Ishikawa (cell line): ENCODE data around the gene IFI16.

Source experiments
- CEBPB ChIP-seq: IDR thresholded peaks from 2 replicates; pipeline ENCODE4 v1.6.1; 2012
- CREB1 ChIP-seq: IDR thresholded peaks from 2 replicates; pipeline ENCODE4 v1.6.1; 2012; ENCODE audit warnings: low read depth
- EGR1 ChIP-seq: IDR thresholded peaks from 2 replicates; pipeline ENCODE4 v1.6.1; 2012
- EP300 ChIP-seq: IDR thresholded peaks from 2 replicates; pipeline ENCODE4 v1.6.1; 2012; ENCODE audit warnings: borderline replicate concordance
- FOXM1 ChIP-seq: IDR thresholded peaks from 2 replicates; pipeline ENCODE4 v1.6.1; 2012; ENCODE audit warnings: low read depth, borderline replicate concordance
- NFIC ChIP-seq: IDR thresholded peaks from 2 replicates; pipeline ENCODE4 v1.6.1; 2012
- RAD21 ChIP-seq: IDR thresholded peaks from 2 replicates; pipeline ENCODE4 v1.6.1; 2012; ENCODE audit warnings: low read depth
- TAF1 ChIP-seq: IDR thresholded peaks from 2 replicates; pipeline ENCODE4 v1.6.1; 2012; ENCODE audit warnings: low read depth, mild to moderate bottlenecking
- TCF12 ChIP-seq: IDR thresholded peaks from 2 replicates; pipeline ENCODE4 v1.6.1; 2012; ENCODE audit warnings: low read depth
- TEAD4 ChIP-seq: IDR thresholded peaks from 2 replicates; pipeline ENCODE4 v1.6.1; 2012
- YY1 ChIP-seq: IDR thresholded peaks from 2 replicates; pipeline ENCODE4 v1.6.1; 2012; ENCODE audit warnings: low read depth
- ZBTB7A ChIP-seq: IDR thresholded peaks from 2 replicates; pipeline ENCODE4 v1.6.1; 2012; ENCODE audit warnings: low read depth
- TF ChIP-seq, protein P1 (sequence below): IDR thresholded peaks from 2 replicates; pipeline ENCODE4 v1.6.1; 2012
- TF ChIP-seq, protein P2 (sequence below): IDR thresholded peaks from 2 replicates; pipeline ENCODE4 v1.6.1; 2012; ENCODE audit warnings: low read depth, mild to moderate bottlenecking
- TF ChIP-seq, protein P3 (sequence below): IDR thresholded peaks from 2 replicates; pipeline ENCODE4 v1.6.1; 2012

Gene IFI16

GRCh38 chr1:159088546-159089183 lies 79.0 kb downstream of the IFI16 start:
- TF ChIP-seq TCF12 (no peak), FOXM1 (no peak), CEBPB (no peak), CREB1 (no peak), RAD21 (no peak)
- TF ChIP-seq, protein P1, sequence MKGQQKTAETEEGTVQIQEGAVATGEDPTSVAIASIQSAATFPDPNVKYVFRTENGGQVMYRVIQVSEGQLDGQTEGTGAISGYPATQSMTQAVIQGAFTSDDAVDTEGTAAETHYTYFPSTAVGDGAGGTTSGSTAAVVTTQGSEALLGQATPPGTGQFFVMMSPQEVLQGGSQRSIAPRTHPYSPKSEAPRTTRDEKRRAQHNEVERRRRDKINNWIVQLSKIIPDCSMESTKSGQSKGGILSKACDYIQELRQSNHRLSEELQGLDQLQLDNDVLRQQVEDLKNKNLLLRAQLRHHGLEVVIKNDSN = no peak

GRCh38 chr1:159089184-159089791 lies 79.6 kb downstream of the IFI16 start:
- TF ChIP-seq, protein P2, sequence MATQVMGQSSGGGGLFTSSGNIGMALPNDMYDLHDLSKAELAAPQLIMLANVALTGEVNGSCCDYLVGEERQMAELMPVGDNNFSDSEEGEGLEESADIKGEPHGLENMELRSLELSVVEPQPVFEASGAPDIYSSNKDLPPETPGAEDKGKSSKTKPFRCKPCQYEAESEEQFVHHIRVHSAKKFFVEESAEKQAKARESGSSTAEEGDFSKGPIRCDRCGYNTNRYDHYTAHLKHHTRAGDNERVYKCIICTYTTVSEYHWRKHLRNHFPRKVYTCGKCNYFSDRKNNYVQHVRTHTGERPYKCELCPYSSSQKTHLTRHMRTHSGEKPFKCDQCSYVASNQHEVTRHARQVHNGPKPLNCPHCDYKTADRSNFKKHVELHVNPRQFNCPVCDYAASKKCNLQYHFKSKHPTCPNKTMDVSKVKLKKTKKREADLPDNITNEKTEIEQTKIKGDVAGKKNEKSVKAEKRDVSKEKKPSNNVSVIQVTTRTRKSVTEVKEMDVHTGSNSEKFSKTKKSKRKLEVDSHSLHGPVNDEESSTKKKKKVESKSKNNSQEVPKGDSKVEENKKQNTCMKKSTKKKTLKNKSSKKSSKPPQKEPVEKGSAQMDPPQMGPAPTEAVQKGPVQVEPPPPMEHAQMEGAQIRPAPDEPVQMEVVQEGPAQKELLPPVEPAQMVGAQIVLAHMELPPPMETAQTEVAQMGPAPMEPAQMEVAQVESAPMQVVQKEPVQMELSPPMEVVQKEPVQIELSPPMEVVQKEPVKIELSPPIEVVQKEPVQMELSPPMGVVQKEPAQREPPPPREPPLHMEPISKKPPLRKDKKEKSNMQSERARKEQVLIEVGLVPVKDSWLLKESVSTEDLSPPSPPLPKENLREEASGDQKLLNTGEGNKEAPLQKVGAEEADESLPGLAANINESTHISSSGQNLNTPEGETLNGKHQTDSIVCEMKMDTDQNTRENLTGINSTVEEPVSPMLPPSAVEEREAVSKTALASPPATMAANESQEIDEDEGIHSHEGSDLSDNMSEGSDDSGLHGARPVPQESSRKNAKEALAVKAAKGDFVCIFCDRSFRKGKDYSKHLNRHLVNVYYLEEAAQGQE = no peak

DNA sequence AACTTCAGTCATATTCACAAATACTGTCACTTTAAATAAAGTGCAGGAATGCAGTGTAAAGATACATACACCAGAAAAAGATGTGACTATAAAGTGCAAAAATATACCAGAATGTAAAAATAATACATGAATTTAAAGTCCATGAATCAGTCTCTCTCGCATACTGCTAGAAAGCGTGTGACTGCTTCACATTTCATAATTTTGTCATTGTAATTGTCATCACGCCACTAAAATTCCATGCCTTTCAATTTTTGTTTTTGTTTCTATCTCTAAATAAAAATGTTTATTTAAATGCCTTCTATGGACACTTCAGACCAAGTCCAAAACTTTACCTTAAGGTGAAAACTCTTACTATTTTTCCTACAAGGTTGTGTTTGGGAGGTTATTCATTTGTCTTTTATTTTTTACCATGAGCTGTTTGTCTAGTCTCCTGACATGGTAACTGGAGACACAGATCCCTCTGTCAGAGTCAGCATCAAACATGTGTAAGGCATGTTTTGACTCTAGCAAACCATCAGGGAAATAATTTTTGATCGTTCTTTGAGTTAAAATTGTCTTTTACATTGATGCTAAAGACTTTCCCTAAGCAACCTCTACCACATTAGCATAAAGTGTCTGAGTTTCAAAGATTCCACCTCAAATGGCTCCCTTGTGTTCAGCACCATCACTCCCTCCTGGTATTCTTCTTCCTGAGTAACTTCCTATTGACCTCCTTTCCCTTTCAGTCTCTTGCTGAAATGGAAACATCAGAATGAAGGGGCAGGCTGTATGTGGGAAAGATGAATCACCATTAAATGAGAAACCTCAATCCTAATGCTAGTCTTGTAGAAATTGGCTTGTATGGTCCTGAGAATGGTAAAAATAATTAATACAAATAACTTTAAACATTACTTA lies 80.8 kb downstream of the IFI16 start:
- no peak for TF ChIP-seq NFIC
- no peak for TF ChIP-seq CREB1
- TF ChIP-seq, protein P3, sequence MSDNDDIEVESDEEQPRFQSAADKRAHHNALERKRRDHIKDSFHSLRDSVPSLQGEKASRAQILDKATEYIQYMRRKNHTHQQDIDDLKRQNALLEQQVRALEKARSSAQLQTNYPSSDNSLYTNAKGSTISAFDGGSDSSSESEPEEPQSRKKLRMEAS = no peak
- TF ChIP-seq, protein P1 = no peak
- TF ChIP-seq YY1 = no peak
- TF ChIP-seq TEAD4 = no peak
- no peak for TF ChIP-seq EGR1
- TF ChIP-seq RAD21 = no peak
- no peak for TF ChIP-seq EP300
- no peak for TF ChIP-seq CEBPB
- TF ChIP-seq, protein P2 = no peak
- TF ChIP-seq TAF1 = no peak

DNA sequence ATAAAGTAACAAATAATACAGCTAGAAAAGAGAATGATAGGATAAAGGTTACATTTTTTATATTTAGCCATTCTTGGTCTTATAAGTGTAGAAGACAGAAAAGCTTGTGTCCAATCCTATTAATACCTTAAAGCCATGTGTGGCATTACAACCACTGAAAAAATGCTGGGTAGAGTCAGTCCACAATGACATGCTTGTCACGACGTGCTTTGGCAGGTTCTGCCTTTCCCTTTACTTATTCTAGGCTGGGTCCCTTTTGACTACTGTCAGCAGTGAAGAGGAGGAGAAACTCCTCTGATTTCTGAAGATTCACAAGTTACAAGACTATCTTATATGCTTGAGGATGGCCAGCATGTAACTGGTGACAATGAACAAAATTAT lies 81.5 kb downstream of the IFI16 start:
- TF ChIP-seq, protein P1 = no peak
- TF ChIP-seq RAD21 (no peak), EGR1 (no peak)

- TF ChIP-seq EP300 (no peak), YY1 (no peak), TAF1 (no peak), ZBTB7A (no peak), EGR1 (no peak), CREB1 (no peak), NFIC (no peak), CEBPB (no peak), RAD21 (no peak), TEAD4 (no peak)
- TF ChIP-seq, protein P3 = no peak
- TF ChIP-seq, protein P2 = no peak
Measured at GRCh38 chr1:159091607-159092031, 81.9 kb downstream of the IFI16 start.
